Measurements from ENCODE around the gene RMND1.

DNA sequence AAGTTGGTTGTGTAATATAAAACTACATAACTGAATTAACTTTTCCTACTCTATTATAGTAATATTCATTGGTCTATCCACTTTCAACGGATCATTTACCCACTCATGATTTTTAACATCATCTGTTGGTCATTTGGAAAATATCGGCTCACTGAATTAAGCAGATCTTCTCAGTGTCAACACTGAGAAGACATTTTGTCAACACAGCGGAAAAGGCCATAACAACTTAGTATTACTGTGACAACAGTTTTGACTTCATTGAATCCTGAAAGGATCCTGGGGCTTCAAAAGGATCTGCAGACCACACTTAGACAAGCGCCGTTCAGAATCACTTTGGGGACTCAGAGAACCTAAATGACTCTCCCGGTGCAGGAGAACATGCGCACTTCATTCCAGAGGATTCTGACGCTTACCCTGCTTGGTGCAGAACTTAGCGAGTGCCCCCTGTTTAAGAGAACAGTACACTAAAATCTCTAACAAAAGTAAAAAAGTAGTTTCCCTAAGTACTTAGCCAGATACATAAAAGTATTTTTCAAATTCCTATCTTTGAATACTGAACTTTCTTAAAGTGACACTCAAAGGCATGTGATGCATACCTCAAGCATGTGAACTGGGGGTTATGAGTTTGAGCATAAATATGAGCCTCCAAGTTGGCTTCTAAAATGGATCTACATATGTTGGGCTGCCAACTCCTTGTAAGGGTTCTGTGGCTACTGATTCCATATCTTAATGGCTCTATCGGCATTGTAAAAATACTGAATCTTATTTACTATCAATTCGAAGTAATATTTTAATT lies 64.6 kb downstream of the RMND1 start:
- no peak for TF ChIP-seq POLR2A (IDR thresholded peaks at IDR 0.05; ENCODE audit: low read depth, low read length)
- TF ChIP-seq POLR2AphosphoS5 (IDR thresholded peaks at IDR 0.05; ENCODE audit: low read depth, low read length) = no peak
- TF ChIP-seq TAF1 (IDR thresholded peaks at IDR 0.05; ENCODE audit: low read depth, low read length) = no peak
- TF ChIP-seq PAX5 (IDR thresholded peaks at IDR 0.05; ENCODE audit: insufficient read depth, low read length, severe bottlenecking) = no peak
- no peak for TF ChIP-seq POU2F2 (IDR thresholded peaks at IDR 0.05; ENCODE audit: low read depth, low read length)

Measured in GM12891 (cell line).